Activated B cell treated with CpG ODN at 0.5 μM for 24 hours (primary cell): ENCODE measurements around the gene DNAJB11. TPM values are rescaled to one million over a fixed set of nuclear protein-coding genes. Genes with fewer than 3 reads are reported as not detected.

Experiments
- ATAC-seq: fragments of 200-7000 bp; cut with Tn5 transposase; one replicate; pipeline ENCODE4 v1.10.0; 2021; ENCODE audit warnings: low read depth, mild to moderate bottlenecking, moderate library complexity
- CTCF ChIA-PET: fragments of 350-600 bp; sonication (Branson Sonifier 250); formaldehyde crosslinking; loops from one replicate; lab custom pipeline; 2021; ENCODE audit warnings: antibody characterized with exemption; lab: Charles Lee
- POLR2A ChIA-PET: fragments of 350-600 bp; sonication (Branson Sonifier 250); formaldehyde crosslinking; loops from one replicate; lab custom pipeline; 2021; ENCODE audit warnings: antibody characterized with exemption; lab: Charles Lee
- DNase-seq: peaks from one replicate; pipeline ENCODE4 v3.0.0; 2022
- H3K27ac Mint-ChIP-seq: one replicate; pipeline ENCODE4 v1.8.0; 2020; ENCODE audit warnings: mixed read lengths
- H3K27me3 Mint-ChIP-seq: one replicate; pipeline ENCODE4 v1.8.0; 2021; ENCODE audit warnings: mixed read lengths
- H3K36me3 Mint-ChIP-seq: one replicate; pipeline ENCODE4 v1.8.0; 2021; ENCODE audit warnings: low read depth, mixed read lengths
- H3K4me1 Mint-ChIP-seq: one replicate; pipeline ENCODE4 v1.8.0; 2021; ENCODE audit warnings: mixed read lengths
- H3K4me3 Mint-ChIP-seq: one replicate; pipeline ENCODE4 v1.8.0; 2020; ENCODE audit warnings: mild to moderate bottlenecking, mixed read lengths
- H3K9me3 Mint-ChIP-seq: one replicate; pipeline ENCODE4 v1.8.0; 2020; ENCODE audit warnings: mixed read lengths
- intact Hi-C: fragments of 100-400 bp; cut with micrococcal nuclease; formaldehyde crosslinking; loops from one replicate; pipeline ENCODE4 v1.15.1; 2024
- total RNA-seq: library from RNA; stranded (reverse); gene quantifications from 2 replicates; pipeline ENCODE4 v1.2.3, GENCODE V29; 2022
- TF ChIP-seq, protein P1 (sequence below): fragments of 200-600 bp; IDR thresholded peaks from one replicate; pipeline ENCODE4 v1.8.0; 2022; ENCODE audit warnings: antibody characterized with exemption, mild to moderate bottlenecking

The DNAJB11 gene
- total RNA-seq, 1 donor from 2014 or later, result 51.3 TPM

DNA sequence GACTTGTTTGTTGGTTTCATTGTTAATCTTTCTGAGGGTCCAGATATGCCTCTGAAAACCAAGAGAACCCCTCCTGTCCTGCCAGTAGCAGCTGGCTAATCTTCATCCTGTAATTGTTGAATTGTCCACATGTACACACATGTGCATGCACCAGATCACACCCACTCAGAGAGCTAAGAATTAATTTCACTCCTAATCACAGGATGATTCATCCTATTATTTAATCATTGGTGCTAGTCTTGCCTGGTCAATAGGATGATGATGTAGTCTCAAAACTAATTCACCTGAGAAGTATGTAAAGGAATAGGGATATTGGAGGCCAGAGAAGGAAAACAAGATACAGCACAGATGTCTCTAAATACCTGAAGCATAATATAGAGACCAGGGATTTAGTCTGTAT lies 34.6 kb downstream of the DNAJB11 start:
- TF ChIP-seq, protein P1, sequence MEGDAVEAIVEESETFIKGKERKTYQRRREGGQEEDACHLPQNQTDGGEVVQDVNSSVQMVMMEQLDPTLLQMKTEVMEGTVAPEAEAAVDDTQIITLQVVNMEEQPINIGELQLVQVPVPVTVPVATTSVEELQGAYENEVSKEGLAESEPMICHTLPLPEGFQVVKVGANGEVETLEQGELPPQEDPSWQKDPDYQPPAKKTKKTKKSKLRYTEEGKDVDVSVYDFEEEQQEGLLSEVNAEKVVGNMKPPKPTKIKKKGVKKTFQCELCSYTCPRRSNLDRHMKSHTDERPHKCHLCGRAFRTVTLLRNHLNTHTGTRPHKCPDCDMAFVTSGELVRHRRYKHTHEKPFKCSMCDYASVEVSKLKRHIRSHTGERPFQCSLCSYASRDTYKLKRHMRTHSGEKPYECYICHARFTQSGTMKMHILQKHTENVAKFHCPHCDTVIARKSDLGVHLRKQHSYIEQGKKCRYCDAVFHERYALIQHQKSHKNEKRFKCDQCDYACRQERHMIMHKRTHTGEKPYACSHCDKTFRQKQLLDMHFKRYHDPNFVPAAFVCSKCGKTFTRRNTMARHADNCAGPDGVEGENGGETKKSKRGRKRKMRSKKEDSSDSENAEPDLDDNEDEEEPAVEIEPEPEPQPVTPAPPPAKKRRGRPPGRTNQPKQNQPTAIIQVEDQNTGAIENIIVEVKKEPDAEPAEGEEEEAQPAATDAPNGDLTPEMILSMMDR, result no peak
- Mint-ChIP-seq H3K9me3 (no peaks in the 10 kb centered on the region), H3K27me3 (peaks cover 6% of the 10 kb centered on the region), H3K36me3 (no peaks in the 10 kb centered on the region), H3K27ac (no peak overlapping the region), H3K4me1 (no peaks in the 10 kb centered on the region), H3K4me3 (no peak overlapping the region)
- intact Hi-C loops, result no loop called here
- no peak for ATAC-seq
- ChIA-PET POLR2A (no interaction called here), CTCF (interaction anchor here (1.3 to 1.5 kb wide), 2 partner anchors 12 to 622 kb away, joined by 3 to 4 read pairs; no protein-coding TSS in a partner anchor)
- DNase-seq, result no peak

DNA sequence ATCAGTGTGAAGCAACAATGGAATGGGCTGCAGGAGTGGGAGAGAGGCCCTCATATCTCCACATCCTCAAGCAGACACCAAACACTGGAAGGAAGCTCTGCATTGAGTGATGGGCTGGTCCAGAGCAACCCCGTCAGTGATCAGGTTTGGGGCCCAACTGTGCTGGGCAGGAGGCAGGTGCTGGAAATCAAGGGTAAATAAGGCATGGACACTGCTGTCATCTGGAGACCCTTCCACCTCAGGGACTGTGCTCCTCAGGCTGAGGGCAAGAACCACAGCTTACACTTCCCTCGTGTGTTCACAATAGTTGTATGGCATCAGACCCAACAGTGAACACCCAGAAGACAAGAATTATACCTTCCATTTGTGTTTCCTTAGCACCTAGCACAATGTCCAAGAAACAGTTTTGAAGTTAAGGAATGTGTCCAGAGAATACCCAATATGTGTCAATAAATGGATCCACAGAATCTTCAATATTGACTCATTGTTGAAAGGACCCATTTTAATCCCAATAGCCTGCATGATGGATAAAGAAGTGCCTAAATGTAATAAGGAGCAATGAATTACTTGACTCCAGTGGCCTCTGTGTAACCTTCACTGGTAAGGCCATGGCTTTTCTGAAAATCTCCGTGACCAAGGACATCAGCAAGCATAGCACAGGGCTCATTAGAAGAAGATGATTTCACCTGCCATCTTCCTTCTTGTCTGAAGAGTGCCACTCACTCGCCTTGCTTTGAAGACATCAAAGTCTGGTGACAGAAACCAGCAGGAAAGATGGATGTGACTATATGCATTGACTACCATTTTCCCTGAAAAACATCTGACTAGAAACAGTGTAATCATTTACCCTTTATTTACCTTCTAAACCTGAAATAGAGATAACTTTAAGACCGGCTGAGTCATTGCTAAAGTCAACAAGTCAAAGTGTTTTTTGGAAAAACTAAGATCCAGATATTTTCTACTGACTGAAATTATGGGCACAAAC lies 35.3 kb downstream of the DNAJB11 start:
- Mint-ChIP-seq H3K4me3 (no peak overlapping the region), H3K27ac (no peak overlapping the region), H3K27me3 (peaks cover 6% of the 10 kb centered on the region), H3K9me3 (no peaks in the 10 kb centered on the region), H3K36me3 (no peaks in the 10 kb centered on the region), H3K4me1 (no peaks in the 10 kb centered on the region)
- ChIA-PET CTCF (no interaction called here), POLR2A (no interaction called here)
- TF ChIP-seq, protein P1, result no peak
- intact Hi-C loops, result no loop called here
- ATAC-seq (no peak), DNase-seq (no peak)

DNA sequence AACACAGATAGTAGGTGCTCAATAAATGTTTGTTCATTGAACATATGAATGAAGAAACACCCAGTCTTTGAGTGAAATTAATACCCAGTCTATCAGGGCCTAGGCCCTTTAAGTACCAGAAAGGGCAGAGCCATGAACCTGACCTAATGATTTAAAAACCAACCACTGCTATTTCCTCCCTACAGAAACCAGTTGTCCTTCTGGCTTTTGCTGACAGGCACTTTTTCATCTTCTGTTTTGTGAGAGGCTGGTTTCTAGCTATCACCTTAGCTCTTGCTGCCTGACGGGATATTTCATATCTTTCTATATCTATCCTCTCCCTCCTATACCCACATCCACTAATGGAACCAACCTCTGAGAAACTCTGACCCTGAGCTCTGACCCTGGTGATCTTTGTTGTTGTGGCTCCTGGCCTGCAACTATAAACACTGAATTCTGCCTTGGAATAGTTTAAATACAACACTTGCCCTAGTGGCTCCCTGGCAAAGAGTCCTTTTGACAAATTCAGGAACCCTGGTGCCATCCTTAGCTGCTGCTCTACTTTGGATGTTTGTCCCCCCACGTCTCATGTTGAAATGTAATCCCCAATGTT lies 38.2 kb downstream of the DNAJB11 start:
- H3K4me3 Mint-ChIP-seq, result no peak overlapping the region
- CTCF ChIA-PET, result interaction anchor here (2.7 kb wide), 1 partner anchor 8 kb away, joined by 14 read pairs; no protein-coding TSS in a partner anchor
- intact Hi-C loops, result no loop called here
- no peaks in the 10 kb centered on the region for H3K9me3 Mint-ChIP-seq
- POLR2A ChIA-PET, result no interaction called here
- H3K27me3 Mint-ChIP-seq, result peaks cover 17% of the 10 kb centered on the region
- no peak overlapping the region for H3K27ac Mint-ChIP-seq
- TF ChIP-seq, protein P1, result no peak
- ATAC-seq, result no peak
- DNase-seq, result no peak
- H3K36me3 Mint-ChIP-seq, result no peaks in the 10 kb centered on the region
- H3K4me1 Mint-ChIP-seq, result no peaks in the 10 kb centered on the region

DNA sequence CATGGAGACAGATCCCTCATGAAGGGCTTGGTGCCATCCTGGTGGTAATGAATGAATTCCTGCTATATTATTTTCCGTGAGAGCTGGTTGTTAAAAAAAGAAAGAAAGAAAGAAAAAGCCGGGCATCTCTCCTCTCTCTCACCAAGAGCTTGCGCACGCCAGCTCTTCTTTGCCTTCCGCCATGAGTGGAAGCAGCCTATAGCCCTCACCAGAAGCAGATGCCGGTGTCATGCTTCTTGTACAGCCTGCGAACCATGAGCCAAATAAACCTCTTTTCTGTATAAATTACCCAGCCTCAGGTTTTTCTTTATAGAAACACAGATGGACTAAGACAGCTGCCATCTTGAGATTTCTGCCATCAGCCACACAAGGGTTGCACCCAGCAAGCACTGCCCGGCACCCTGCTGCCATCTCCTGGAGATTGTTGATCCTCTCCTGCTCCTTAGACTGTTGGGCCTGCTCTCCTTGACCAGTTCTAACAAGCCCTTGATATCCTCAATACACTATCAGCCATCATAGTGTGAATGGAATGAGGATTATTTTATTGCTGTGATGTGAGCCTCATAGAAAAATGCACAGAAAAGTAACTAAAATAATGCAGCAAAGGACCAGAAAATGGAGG lies 38.8 kb downstream of the DNAJB11 start:
- intact Hi-C loops, result no loop called here
- ATAC-seq (no peak), DNase-seq (no peak)
- CTCF ChIA-PET, result interaction anchor here (2.7 kb wide), 1 partner anchor 7 kb away, joined by 14 read pairs; no protein-coding TSS in a partner anchor
- Mint-ChIP-seq H3K36me3 (no peaks in the 10 kb centered on the region), H3K27me3 (peaks cover 15% of the 10 kb centered on the region), H3K9me3 (no peaks in the 10 kb centered on the region), H3K4me3 (no peak overlapping the region), H3K27ac (no peak overlapping the region), H3K4me1 (peaks cover 1% of the 10 kb centered on the region)
- TF ChIP-seq, protein P1, result no peak
- POLR2A ChIA-PET, result no interaction called here
